Stimulated activated CD8-positive, alpha-beta memory T cell treated with anti-CD3 and anti-CD28 coated beads, Interleukin-7, amount 100 ng/mL, for 4 hours (primary cell): ENCODE data around the gene ABCF1.
A peak's percentile ranks its signal among the peaks of the same experiment; 100 is the strongest.

Experiments used
- DNase-seq, 2 donors: peaks; one replicate each; pipeline ENCODE4 v3.0.0-alpha.2; 2020; ENCODE audit warnings: low read depth in 2 of 2

ABCF1 gene

DNA sequence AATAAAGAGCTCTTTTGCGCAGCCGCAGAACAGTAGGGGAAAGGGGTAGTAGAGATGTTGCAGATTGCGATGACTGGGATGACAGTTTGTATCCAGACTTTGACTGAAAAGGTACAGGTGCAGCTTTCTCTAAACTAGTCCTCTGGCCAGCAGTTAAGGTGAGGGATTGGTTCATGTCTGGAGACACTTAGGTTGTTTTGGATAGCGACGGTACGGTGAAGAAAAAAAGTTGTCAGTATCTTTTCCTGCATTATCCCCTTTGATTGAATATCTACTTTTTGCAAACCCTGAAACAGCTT, 13.6 kb upstream of the ABCF1 start:
- no peak for DNase-seq

GRCh38 chr6:30560930-30561329, 10.3 kb upstream of the ABCF1 start:
- DNase-seq = no peak

DNA sequence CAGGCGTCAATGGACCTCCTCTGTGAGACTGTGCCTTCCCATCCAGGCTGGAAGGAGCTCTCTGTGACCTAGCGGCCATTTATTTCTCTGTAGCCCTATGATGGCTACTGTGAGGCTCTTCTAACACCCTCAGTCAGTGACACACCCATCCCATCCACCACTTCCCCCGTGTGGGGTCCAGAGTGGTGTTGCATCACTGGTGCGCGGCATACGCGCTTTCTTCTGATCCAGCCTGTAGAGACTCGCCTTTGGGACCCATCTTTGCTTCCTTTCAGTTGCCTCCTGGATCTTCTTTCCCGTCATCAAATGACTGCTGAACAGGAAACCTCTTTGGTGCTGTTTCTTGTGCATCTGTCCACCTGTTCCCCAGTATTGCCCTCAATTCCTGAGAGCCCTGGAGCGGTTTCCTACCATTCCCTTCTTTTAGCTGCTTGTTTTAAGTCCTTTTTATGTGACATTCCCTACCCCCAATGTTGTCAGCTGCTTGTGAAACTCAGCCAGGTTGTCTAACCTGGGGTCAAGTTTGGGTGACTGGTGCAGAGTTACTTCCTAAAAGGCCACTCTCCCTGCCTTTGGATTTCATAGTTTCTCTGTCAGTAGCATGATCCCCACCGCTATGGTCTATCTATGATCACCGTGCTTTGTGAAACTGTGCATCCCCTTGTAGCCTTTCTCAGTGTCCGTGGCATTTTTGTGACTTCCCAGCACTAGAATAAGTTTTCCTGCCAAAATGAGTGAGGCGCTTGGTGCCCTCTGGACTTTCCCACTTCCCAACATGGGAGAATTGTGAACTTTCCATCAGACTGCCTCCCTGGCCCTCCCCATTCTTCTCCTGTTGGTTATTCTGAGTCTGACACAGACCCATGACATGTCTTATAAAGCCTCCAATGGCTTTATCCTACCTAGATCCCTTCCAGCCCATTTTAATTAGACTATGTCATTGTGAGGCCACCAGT, 8.5 kb upstream of the ABCF1 start:
- DNase-seq = no peak

- DNase-seq = no peak
These were observed 7.1 kb upstream of the ABCF1 start for GRCh38 chr6:30564114-30564513.

GRCh38 chr6:30565772-30566171, 5.5 kb upstream of the ABCF1 start:
- no peak for DNase-seq

DNA sequence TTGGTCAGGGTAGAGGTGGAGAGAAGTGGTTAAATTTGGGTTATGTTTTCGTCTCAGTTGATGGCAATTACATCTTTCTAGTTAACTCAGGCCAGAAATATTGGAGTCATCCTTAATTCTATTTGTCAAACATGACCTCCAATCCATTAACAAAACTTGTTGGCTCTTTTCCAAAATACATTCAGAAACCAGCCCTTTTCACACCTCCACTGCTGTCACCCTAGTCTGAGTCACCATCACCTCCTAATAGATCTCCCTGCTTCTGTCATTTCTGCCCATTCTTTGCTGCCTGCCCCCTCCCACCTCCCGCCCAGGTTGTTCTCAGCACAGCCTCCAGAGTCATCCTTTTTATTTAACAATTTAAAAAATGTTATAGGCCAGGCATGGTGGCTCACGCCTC, 3.0 kb upstream of the ABCF1 start:
- peak; percentile 17 to 27 for DNase-seq

GRCh38 chr6:30570263-30570662, 979 bp upstream of the ABCF1 start:
- no peak for DNase-seq

DNA sequence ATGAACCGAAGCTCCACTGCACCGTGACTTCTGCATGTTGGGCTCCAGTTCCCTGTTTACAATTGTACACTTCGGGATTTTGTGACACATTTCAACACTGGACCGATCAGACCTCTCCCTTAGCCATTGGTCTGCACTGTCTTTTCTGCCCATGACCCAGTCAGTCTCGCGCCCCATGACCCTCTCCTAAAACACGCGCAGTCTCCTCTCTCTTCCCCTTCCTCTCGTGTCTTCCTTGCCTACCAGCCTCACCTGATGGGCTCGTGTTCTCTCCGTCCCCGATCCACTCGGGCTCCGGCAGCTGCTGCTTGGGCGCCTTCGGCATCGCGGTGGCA, 535 bp upstream of the ABCF1 start:
- DNase-seq = no peak

DNA sequence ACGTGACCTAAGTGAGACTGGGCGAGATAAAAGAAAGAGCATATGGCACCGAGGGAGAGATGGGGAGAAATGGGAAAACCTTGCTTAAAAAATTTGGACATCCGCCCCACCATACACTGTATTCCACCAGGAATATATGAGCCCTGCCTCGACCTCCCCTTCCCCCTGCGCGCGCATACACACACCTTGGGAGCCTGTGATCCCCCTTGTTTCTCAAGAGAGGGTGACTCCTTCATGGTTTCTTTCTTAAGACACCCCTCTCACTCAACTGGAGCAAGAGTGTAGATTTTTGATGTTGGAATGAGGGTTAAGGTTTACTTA, 480 bp downstream of the ABCF1 start:
- DNase-seq = no peak

DNA sequence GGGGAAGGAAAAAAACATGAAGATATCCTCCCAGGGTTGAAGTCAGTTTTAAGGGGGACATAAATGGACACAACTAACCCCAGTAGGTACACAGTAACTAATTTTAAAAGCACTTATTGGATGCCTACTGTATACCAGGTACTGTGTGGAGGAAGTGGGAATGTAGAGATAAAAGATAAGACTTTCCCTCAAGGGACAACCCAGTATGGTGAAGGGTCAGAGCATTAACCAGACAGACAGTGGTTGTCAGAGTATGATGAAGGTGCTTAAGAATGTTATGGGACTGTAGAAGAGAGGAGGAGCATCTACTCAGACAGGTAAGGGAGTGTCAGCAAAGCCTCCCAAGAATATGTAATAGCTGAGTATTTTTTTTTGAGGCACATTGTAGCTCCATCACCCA, 906 bp downstream of the ABCF1 start:
- no peak for DNase-seq

GRCh38 chr6:30573113-30573512, 1.9 kb downstream of the ABCF1 start:
- DNase-seq = no peak

DNA sequence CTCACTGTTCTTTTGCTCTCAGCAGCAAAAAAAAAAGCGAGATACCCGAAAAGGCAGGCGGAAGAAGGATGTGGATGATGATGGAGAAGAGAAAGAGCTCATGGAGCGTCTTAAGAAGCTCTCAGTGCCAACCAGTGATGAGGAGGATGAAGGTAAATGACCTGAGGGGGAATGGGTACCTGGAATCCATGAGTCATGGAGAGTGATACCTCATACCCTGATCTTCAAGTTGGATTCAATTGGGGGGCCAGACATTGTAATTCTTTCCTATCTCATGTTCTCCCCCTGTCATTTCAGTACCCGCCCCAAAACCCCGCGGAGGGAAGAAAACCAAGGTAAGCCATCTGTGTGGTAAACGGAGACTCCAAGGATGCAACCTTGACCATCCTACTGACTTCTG, 6.8 kb downstream of the ABCF1 start:
- no peak for DNase-seq

DNA sequence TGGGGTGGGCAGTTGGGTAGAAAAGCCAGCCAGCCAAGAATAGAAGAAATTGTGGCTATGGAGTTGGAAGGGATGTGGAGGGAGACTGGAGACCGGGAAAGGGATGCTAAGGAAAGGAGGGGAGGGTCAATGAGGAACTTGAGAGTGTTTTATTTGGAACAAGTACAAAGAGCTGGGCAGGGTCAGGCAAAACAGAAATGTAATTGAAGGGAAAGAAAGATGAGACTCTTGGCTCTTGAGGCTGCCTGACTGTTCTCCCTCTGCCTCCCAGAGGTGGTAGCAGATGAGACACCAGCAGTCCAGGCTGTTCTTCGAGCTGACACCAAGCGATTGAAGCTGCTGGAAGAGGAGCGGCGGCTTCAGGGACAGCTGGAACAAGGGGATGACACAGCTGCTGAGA, 12.7 kb downstream of the ABCF1 start:
- no peak for DNase-seq

- DNase-seq = no peak
These were observed 18.6 kb downstream of the ABCF1 start for GRCh38 chr6:30589754-30590358.

- no peak for DNase-seq
These were observed 19.3 kb downstream of the ABCF1 start for GRCh38 chr6:30590509-30590908.

- DNase-seq = no peak
These were observed 19.8 kb downstream of the ABCF1 start for GRCh38 chr6:30591008-30591407.

DNA sequence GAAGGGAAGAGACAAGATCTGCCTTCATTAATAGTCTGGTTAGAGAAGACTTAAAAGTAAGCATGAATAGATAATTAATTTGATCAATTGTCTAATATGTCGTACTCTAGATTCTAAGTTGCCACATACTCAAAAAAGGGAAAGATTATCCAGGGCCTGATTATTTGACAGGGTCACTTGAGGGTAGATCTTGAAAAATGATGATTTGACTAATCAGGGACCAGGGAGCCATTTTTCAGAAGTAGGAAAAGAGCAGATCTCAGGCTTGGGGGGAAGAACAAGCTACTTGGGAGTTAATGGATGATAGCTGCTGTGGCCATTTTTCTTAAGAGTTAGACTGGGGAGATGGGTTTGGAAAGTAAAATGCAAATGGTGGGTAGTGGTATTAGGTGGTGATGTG, 21.0 kb downstream of the ABCF1 start:
- DNase-seq = no peak

GRCh38 chr6:30597315-30598144, 26.3 kb downstream of the ABCF1 start:
- peak; percentile 51 to 63 for DNase-seq

DNA sequence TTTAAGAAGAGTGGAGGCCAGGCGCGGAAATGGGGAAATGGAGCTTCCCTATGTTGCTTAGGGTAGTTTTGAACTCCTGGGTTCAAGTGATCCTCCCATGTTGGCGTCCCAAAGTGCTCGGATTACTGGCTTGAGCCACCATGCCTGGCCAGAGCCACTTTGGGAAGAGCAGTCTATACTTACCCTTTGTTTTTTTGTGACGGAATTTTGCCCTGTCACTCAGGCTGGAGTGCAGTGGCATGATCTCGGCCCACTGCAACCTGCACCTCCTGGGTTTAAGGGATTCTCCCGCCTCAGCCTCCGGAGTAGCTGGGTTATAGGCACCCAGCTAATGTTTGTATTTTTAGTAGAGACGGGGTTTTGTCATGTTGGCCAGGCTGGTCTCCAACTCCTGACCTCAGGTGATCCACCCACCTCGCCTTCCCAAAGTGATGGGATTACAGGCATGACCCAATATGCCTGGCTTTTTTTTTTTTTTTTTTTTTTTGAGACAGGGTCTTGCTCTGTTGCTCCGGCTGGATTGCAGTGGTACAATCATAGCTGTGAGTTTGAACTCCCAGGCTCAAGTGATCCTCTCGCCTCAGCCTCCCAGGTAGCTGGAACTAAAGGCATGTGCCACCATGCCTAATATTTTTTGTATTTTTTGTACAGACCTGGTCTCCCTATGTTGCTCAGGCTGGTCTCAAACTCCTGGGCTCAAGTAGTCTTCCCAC, 27.8 kb downstream of the ABCF1 start:
- no peak for DNase-seq

GRCh38 chr6:30599625-30600324, 28.5 kb downstream of the ABCF1 start:
- no peak for DNase-seq

GRCh38 chr6:30600451-30600961, 29.3 kb downstream of the ABCF1 start:
- no peak for DNase-seq

- DNase-seq = no peak
These were observed 30.2 kb downstream of the ABCF1 start for GRCh38 chr6:30601436-30601814.
